ENCODE data around the gene PSMD13.

Gene PSMD13

DNA sequence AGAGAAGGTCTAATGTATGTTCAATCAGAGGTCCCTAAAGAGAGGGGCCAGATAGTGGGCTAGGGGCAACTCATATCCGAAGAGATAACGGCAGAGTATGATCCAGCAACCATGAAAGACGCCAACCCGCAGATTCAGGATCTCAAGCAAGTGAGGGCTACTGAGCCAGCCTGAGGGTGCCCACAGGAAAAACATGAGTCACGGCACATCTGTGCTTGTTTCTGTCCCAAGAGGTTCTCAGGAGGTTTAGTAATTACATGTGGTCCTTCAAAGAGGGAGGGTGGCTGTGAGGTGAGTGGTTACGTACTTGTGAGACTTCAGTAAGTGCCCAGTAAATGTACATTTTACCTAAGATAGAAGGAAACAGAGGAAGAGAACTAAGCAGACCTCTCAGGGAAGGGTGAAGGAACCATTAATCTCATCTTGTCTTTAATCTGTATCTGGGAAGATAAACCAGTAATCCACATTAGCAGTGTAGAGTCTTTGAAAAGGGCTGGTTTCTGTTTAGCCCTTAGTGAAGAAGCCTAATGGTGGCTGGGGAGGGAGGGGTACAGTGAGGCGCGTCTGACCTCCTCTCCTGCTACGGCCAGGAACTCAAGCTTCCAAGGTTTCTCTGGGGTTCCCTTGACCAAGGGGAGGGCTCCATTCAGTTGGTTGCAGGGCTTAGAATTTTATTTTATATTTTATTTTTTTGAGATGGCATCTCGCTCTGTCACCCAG is 10.9 kb upstream of the PSMD13 start:
- no peak overlapping the region for H3K4me3 ChIP-seq (ENCODE audit: low read depth, low read length)
- no peaks in the 10 kb centered on the region for H3K36me3 ChIP-seq (replicated peaks)
- in situ Hi-C loops (cut with HindIII; ENCODE audit: low pct_ligation_motif_present, low sequenced_read_pairs), result no loop called here
- H3K27me3 ChIP-seq (replicated peaks), result no peaks in the 10 kb centered on the region
- H3K27ac ChIP-seq, result no peak overlapping the region
- no peak for DNase-seq
- TF ChIP-seq, protein P1, sequence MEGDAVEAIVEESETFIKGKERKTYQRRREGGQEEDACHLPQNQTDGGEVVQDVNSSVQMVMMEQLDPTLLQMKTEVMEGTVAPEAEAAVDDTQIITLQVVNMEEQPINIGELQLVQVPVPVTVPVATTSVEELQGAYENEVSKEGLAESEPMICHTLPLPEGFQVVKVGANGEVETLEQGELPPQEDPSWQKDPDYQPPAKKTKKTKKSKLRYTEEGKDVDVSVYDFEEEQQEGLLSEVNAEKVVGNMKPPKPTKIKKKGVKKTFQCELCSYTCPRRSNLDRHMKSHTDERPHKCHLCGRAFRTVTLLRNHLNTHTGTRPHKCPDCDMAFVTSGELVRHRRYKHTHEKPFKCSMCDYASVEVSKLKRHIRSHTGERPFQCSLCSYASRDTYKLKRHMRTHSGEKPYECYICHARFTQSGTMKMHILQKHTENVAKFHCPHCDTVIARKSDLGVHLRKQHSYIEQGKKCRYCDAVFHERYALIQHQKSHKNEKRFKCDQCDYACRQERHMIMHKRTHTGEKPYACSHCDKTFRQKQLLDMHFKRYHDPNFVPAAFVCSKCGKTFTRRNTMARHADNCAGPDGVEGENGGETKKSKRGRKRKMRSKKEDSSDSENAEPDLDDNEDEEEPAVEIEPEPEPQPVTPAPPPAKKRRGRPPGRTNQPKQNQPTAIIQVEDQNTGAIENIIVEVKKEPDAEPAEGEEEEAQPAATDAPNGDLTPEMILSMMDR (IDR thresholded peaks at IDR 0.05; ENCODE audit: low read depth, low read length, missing control alignments), result no peak

DNA sequence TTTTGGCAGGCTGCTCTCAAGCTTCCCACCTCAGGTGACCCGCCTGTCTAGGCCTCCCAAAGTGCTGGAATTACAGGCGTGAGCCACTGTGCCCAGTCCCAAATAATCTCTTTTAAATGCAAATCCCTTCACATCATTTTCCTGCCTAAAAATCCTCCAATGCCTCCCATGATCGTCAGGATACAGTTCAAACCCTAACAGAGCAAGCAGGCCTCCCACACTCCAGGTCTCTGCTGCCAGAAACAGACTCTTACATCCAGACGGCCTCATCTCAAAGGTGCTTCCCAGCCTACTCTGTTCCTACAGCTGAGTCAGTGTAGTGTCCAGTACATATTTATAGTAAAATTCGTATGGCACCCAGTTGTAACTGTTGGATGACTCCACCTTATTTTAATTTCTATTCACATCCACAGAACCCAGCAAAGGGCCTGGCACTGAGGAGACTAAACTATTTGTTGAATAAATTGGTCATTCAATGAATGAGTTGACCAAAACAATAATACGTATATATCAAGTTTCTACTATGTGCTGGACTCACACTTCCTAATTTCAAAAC is 8.9 kb upstream of the PSMD13 start:
- no peak overlapping the region for H3K4me3 ChIP-seq (ENCODE audit: low read depth, low read length)
- H3K36me3 ChIP-seq (replicated peaks), result no peaks in the 10 kb centered on the region
- in situ Hi-C loops (cut with HindIII; ENCODE audit: low pct_ligation_motif_present, low sequenced_read_pairs), result no loop called here
- no peak overlapping the region for H3K27ac ChIP-seq
- no peaks in the 10 kb centered on the region for H3K27me3 ChIP-seq (replicated peaks)
- TF ChIP-seq, protein P1 (IDR thresholded peaks at IDR 0.05; ENCODE audit: low read depth, low read length, missing control alignments), result no peak
- no peak for DNase-seq

DNA sequence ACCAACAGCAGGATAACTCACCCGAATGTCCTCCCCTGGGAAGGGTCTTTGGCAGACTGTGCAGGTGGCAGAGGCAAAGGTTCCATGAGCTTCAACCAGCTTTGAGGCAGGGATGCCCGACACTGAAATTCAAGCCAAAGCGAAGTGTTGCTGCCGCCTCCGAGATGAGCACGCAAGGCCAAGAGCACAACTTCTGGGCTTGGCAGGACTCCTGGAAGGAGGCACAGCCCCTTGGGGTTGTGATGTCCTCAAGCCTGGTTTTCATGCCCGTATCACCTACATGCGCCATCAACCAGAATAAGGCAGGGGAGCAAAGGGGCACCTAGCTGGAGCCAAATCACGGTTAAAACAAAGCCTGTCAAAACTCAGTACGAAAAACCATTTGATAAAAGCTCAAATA is 6.3 kb upstream of the PSMD13 start:
- TF ChIP-seq, protein P1 (IDR thresholded peaks at IDR 0.05; ENCODE audit: low read depth, low read length, missing control alignments), result no peak
- no peaks in the 10 kb centered on the region for H3K36me3 ChIP-seq (replicated peaks)
- H3K4me3 ChIP-seq (ENCODE audit: low read depth, low read length), result no peak overlapping the region
- in situ Hi-C loops (cut with HindIII; ENCODE audit: low pct_ligation_motif_present, low sequenced_read_pairs), result no loop called here
- H3K27me3 ChIP-seq (replicated peaks), result no peaks in the 10 kb centered on the region
- DNase-seq, result no peak
- no peak overlapping the region for H3K27ac ChIP-seq

DNA sequence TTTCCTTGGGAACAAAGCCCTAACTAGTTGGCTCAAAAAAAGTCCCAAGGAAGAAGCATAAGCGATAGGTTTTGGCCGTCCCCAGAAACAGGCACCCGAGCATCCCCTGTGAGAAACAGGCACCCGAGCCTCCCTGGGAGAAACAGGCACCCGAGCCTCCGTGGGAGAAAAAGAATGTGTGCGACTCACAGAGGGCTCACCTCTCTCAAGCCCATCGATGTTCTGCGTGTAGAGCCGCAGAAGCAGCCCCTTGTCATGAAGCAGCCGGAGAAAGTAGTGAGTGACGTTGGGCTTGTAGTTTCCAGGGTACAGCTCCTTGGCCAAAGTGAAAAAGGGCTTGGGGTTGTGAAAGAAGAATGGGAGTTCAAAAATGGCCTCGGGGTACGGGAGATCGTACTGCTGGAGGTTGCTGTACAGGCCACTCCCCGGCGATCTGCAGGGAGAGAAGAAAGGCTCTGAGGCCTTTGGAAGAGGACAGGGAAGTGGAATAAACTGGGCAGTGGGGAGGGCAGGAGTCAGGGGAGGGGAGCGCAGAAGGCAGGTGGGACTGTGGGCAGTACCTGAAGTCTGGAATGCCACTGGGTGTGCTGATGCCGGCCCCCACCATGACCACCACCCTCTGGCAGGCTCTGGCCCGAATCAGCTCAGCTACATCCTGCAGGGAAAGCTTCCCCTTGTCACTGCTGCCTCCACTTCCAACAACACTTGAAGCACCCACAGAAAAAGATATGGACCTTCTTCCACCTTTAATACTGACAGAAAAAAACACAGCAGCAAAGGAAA is 3.8 kb upstream of the PSMD13 start:
- Histone ChIP-seq H3K4me3 (ENCODE audit: low read depth, low read length) (no peak overlapping the region), H3K27me3 (replicated peaks) (no peaks in the 10 kb centered on the region), H3K36me3 (replicated peaks) (no peaks in the 10 kb centered on the region), H3K27ac (no peak overlapping the region)
- in situ Hi-C loops (cut with HindIII; ENCODE audit: low pct_ligation_motif_present, low sequenced_read_pairs), result no loop called here
- no peak for DNase-seq
- TF ChIP-seq, protein P1 (IDR thresholded peaks at IDR 0.05; ENCODE audit: low read depth, low read length, missing control alignments), result no peak

DNA sequence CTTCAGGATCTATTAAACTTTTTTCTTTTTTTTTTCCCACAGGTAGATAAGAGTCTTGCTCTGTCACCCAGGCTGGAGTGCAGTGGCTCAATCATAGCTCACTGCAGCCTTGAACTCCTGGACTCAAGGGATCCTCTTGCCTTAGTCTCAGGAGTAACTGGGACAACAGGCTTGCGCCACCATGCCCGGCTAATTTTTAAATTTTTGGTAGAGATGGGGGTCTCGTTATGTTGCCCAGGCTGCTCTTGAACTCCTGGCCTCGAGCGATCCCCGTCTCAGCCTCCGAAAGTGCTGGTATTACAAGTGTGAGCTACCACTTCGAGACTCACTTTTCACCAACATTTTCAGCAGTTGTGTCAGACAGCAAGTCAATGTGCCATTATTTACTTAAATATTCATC is 1.6 kb upstream of the PSMD13 start:
- DNase-seq, result no peak
- H3K27ac ChIP-seq, result no peak overlapping the region
- TF ChIP-seq, protein P1 (IDR thresholded peaks at IDR 0.05; ENCODE audit: low read depth, low read length, missing control alignments), result no peak
- peak overlapping the region; percentile 89 for H3K4me3 ChIP-seq (ENCODE audit: low read depth, low read length)
- no peaks in the 10 kb centered on the region for H3K27me3 ChIP-seq (replicated peaks)
- H3K36me3 ChIP-seq (replicated peaks), result no peaks in the 10 kb centered on the region
- in situ Hi-C loops (cut with HindIII; ENCODE audit: low pct_ligation_motif_present, low sequenced_read_pairs), result no loop called here

All from brain microvascular endothelial cell (primary cell).